ENCODE data around the gene PIGT.

PIGT gene

DNA sequence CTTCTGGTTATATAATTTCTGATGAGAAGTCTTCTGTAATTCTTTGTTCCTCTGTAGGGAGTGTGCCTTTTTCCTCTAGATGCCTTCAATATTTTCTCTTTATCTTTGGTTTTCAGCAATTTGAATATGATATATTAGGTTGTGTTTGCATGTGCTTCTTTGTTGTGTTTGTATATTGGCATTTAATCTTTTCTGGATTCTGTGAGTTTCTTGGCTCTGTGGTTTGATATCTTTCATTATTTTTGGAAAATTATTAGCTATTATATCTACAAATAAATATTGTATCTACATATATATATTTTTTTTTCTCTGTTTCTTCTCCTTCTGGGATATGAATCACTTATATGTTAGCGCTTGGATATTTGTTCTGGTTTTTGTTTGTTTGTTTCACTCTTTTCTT, 16.9 kb upstream of the PIGT start:
- in situ Hi-C loops (cut with HindIII; ENCODE audit: low sequenced_read_pairs), result no loop called here

GRCh38 chr20:45400346-45401031, 15.5 kb upstream of the PIGT start:
- in situ Hi-C loops (cut with HindIII; ENCODE audit: low sequenced_read_pairs), result no loop called here

- in situ Hi-C loops (cut with HindIII; ENCODE audit: low sequenced_read_pairs), result no loop called here
Measured at GRCh38 chr20:45402946-45403345, 13.0 kb upstream of the PIGT start.

DNA sequence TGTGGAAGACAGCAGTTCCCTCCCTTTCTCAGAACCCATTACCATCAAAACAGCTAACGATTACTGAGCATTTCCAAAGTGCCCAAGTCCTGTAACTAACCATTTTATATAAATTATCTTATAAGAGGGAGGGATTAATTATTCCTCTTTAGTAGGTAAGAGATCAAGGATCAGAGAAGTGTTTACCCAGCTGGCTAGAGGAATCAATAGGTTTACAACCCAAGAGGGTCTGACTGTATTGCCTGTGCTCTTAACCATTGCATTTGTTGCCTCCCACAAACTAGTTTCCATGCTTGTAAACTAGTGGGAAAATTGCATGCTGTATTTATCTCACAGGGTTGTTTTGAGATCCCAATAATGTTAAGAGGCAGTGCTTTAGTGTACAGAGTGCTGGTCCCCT, 11.5 kb upstream of the PIGT start:
- in situ Hi-C loops (cut with HindIII; ENCODE audit: low sequenced_read_pairs), result no loop called here

- in situ Hi-C loops (cut with HindIII; ENCODE audit: low sequenced_read_pairs), result no loop called here
Measured at GRCh38 chr20:45405571-45406259, 10.2 kb upstream of the PIGT start.

- in situ Hi-C loops (cut with HindIII; ENCODE audit: low sequenced_read_pairs), result no loop called here
Measured at GRCh38 chr20:45406260-45407066, 9.5 kb upstream of the PIGT start.

- in situ Hi-C loops (cut with HindIII; ENCODE audit: low sequenced_read_pairs), result no loop called here
Measured at GRCh38 chr20:45407067-45407745, 8.7 kb upstream of the PIGT start.

DNA sequence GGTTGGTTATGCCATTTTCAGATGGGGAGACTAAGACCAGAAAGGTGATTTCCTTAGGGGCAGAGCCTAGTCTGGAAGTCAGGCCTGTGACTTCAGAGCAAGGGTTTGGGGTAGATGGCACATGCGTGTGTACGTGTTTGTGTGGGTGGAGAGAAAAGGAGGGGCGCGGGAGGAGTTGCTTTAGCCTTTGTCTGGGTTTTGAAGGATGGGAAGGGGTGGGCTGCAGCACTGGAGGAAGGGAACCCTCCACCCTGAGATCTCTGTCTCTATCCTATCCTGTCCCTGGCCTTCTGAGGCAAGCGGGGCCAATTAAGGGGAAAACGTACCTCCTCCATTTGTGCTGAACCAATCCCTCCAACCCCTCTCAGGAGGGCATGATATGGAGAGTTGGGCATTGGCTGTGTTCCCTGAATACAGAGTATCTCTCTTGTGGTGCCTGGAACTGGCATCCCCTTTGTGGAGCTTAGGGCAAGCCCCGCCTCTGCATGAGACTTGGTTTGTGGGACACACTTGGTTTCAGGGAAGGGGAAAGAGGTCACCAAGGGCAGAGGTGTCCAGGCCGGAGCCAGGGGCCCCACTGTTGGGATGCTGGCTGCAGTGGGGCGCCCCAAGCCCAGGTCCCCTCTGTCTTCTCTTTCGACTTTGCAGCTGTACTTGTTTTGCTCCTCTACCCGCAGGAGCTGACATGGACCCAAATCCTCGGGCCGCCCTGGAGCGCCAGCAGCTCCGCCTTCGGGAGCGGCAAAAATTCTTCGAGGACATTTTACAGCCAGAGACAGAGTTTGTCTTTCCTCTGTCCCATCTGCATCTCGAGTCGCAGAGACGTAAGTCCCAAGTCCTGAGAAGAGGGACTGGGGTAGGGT, 7.9 kb upstream of the PIGT start, which contains the start of gene DBNDD2:
DBNDD2 (plus strand) TSS at position 507 of the 863 bp plus-strand sequence; CDS start at position 686, 179 bp downstream.
- in situ Hi-C loops (cut with HindIII; ENCODE audit: low sequenced_read_pairs), result no loop called here

- in situ Hi-C loops (cut with HindIII; ENCODE audit: low sequenced_read_pairs), result no loop called here
Measured at GRCh38 chr20:45408646-45409213, 7.2 kb upstream of the PIGT start.

- in situ Hi-C loops (cut with HindIII; ENCODE audit: low sequenced_read_pairs), result no loop called here
Measured at GRCh38 chr20:45409521-45410272, 6.2 kb upstream of the PIGT start.

- in situ Hi-C loops (cut with HindIII; ENCODE audit: low sequenced_read_pairs), result no loop called here
Measured at GRCh38 chr20:45410887-45411286, 5.1 kb upstream of the PIGT start.

DNA sequence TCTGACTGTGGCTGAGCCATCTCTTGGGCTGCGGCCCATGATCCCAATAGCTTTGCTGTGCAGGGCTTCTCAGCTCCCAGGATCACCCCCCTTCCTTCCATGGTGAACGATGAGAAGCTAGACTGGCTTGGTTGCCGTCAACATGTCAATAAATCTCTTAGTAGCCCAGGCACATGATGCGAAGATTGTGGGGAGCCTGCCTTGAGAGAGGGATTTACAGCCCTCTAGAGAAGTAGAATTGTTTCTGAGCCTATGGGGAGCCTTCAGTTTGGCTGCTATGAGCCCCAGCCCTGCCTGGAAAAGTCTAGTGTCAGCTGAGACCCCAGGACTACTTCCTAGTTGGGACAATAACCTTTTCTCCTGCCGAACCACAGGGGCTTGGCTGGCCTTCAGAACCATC, 3.3 kb upstream of the PIGT start:
- in situ Hi-C loops (cut with HindIII; ENCODE audit: low sequenced_read_pairs), result no loop called here

DNA sequence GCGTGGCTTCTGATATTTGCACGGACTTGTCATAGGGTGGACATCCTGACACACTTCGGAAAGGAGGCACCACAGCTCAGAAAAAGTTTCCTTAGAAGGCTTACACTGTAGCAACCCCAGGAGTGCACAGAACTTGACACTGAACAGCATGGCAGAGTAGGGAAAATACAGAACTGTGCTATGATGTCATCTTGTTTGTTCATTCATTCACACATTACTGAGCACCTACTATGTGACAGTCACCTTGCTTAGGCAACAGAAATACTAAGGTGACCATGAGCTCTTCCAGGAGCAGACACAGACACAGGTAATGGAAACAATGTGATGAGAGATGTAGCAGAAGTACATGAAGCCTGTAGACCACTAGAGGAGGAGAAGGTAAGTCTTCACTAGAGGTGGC, 2.5 kb upstream of the PIGT start:
- in situ Hi-C loops (cut with HindIII; ENCODE audit: low sequenced_read_pairs), result no loop called here

GRCh38 chr20:45416917-45417316, 976 bp downstream of the PIGT start:
- in situ Hi-C loops (cut with HindIII; ENCODE audit: low sequenced_read_pairs), result no loop called here

GRCh38 chr20:45419188-45420091, 3.5 kb downstream of the PIGT start:
- in situ Hi-C loops (cut with HindIII; ENCODE audit: low sequenced_read_pairs), result loop anchor here (5.0 kb wide), 1 partner anchor 42 kb away; the partner anchor contains the start of gene TP53TG5

GRCh38 chr20:45420125-45420524, 4.2 kb downstream of the PIGT start:
- in situ Hi-C loops (cut with HindIII; ENCODE audit: low sequenced_read_pairs), result loop anchor here (5.0 kb wide), 1 partner anchor 43 kb away; the partner anchor contains the start of gene TP53TG5

DNA sequence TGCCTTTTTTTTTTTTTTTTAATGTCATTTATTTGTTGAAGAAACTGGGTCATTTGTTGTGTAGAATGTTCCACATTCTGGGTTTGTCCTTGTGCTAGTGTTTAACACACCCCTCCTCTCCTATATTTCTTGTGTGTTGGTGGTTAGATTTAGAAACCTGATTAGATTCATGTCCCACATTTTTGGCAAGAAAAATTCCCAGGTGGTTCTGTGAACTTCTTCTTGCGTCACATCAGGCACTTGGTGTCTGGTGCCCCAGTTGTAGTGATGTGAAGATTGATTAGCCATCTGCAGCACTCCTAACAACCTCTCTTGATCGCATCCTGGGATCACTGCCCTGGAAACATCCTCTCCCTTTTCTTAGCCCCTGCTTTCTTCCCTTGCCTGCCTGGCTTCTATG, 7.8 kb downstream of the PIGT start:
- in situ Hi-C loops (cut with HindIII; ENCODE audit: low sequenced_read_pairs), result loop anchor here (5.0 kb wide), 1 partner anchor 46 kb away; the partner anchor contains the start of gene TP53TG5

DNA sequence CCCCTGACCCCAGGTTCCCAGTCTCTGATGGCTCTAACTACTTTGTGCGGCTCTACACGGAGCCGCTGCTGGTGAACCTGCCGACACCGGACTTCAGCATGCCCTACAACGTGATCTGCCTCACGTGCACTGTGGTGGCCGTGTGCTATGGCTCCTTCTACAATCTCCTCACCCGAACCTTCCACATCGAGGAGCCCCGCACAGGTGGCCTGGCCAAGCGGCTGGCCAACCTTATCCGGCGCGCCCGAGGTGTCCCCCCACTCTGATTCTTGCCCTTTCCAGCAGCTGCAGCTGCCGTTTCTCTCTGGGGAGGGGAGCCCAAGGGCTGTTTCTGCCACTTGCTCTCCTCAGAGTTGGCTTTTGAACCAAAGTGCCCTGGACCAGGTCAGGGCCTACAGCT, 9.6 kb downstream of the PIGT start:
- in situ Hi-C loops (cut with HindIII; ENCODE audit: low sequenced_read_pairs), result no loop called here
